Right lobe of liver (tissue), 6 donors: ENCODE results near the gene NDUFS2. TPM values are rescaled to one million over a fixed set of nuclear protein-coding genes. Genes with fewer than 3 reads are reported as not detected.

Experiments
- ATAC-seq, 4 donors: fragments of 200-7000 bp; cut with Tn5 transposase; one replicate each; pipeline ENCODE4 v1.9.1; 2020; ENCODE audit warnings: mild to moderate bottlenecking in 4 of 4, moderate library complexity in 4 of 4
- DNase-seq, 3 donors: peaks; one replicate each; pipeline ENCODE4 v3.0.0-alpha.2; 2020
- H3K27ac ChIP-seq, 3 donors: fragments of 200-600 bp; one replicate each; pipeline ENCODE4 v1.8.0; 2022
- H3K27me3 ChIP-seq, 2 donors: fragments of 200-600 bp; one replicate each; pipeline ENCODE4 v1.8.0; 2022
- H3K36me3 ChIP-seq, 4 donors: fragments of 200-600 bp; sonication (generic) in 1 of 4; one replicate each; pipeline versions ENCODE4 v1.5.1 to v1.8.0; 2017 to 2022; ENCODE audit warnings: control low read depth in 1 of 4
- H3K4me1 ChIP-seq, 4 donors: fragments of 200-600 bp; sonication (generic) in 1 of 4; one replicate each; pipeline versions ENCODE4 v1.5.1 to v1.8.0; 2017 to 2022; ENCODE audit warnings: control low read depth in 1 of 4
- H3K4me3 ChIP-seq, 3 donors: fragments of 200-600 bp; one replicate each; pipeline ENCODE4 v1.8.0; 2022
- H3K9me3 ChIP-seq, 4 donors: fragments of 200-600 bp; sonication (generic) in 1 of 4; one replicate each; pipeline versions ENCODE4 v1.5.1 to v1.8.0; 2017 to 2022; ENCODE audit warnings: control low read depth in 1 of 4
- CTCF ChIP-seq, 4 donors: fragments of 200-600 bp in 3 of 4; fragments of 450-650 bp in 1 of 4; IDR thresholded peaks; one replicate each; pipeline versions ENCODE4 v1.5.1 to v1.8.0; 2016 to 2022; ENCODE audit warnings: antibody characterized with exemption in 4 of 4, mild to moderate bottlenecking in 2 of 4
- POLR2A ChIP-seq: fragments of 450-650 bp; IDR thresholded peaks from one replicate; pipeline ENCODE4 v1.6.1; 2017; ENCODE audit warnings: antibody characterized with exemption, mild to moderate bottlenecking
- WGBS: methylation state at CpG from one replicate; pipeline ENCODE4 v1.1.6; 2018; ENCODE audit warnings: low coverage, low lambda C conversion rate; ENCODE audit not compliant: insufficient coverage; ENCODE audit errors: missing lambda C conversion rate; 5-methylcytosine and 5-hydroxymethylcytosine counted together
- intact Hi-C, 2 donors: fragments of 100-400 bp; cut with DNase I; formaldehyde crosslinking; loops; one replicate each; pipeline versions ENCODE4 v1.11.2 to v1.14.1; 2022
- total RNA-seq, 6 experiments: library from RNA; depleted of rRNA in 2 of 6; stranded (reverse); fragments of >200 nt in 2 of 6; fragmentation: NEBNext Ultra II Directional in 3 of 6; extraction: Animal tissue kit (Norgen Biotek cat#: 25700) in 3 of 6; gene quantifications; one replicate each; pipeline versions ENCODE4 v1.1.0 to v1.2.4, GENCODE V29; 2016 to 2023
- donor health status: DM: no; HTN: yes; CAD: no.
- donor health status: DM: no; HTN: no; CAD: no.
- donor health status: DM: no; HTN: no; CAD: no.
- donor health status: DM: no; HTN: yes; CAD: no.
- donor health status: DM: no; HTN: yes; CAD: no.

The NDUFS2 gene
- total RNA-seq, 6 experiments from 2014 or later: 91.1 to 157 (median 107) TPM

- 88% methylated on average over 3 of the region's 5 CpGs for WGBS
- H3K36me3 ChIP-seq: peaks cover 0 to 22% (median 0%) of the 10 kb centered on the region in 4 donors
Measured at GRCh38 chr1:161161652-161162051, 40.5 kb upstream of the NDUFS2 start.

GRCh38 chr1:161162052-161162451 lies 40.1 kb upstream of the NDUFS2 start:
- peaks cover 0 to 22% (median 0%) of the 10 kb centered on the region in 4 donors for H3K36me3 ChIP-seq
- no peak overlapping the region for H3K4me3 ChIP-seq
- no peaks in the 10 kb centered on the region for H3K9me3 ChIP-seq
- no peaks in the 10 kb centered on the region for H3K27me3 ChIP-seq
- intact Hi-C loops: no loop called here
- 40% methylated on average over 1 of the region's 7 CpGs for whole genome bisulfite sequencing
- no peak overlapping the region for H3K27ac ChIP-seq
- H3K4me1 ChIP-seq: peaks cover 0 to 15% (median 2%) of the 10 kb centered on the region in 4 donors
- no peak for ATAC-seq
- DNase-seq: no peak
- no peak for TF ChIP-seq CTCF (IDR thresholded peaks at IDR 0.05)
- TF ChIP-seq POLR2A: no peak

More at GRCh38 chr1:161161652-161162051, 40.5 kb upstream of the NDUFS2 start:
- no peak for DNase-seq
- no peak overlapping the region for H3K27ac ChIP-seq
- no peaks in the 10 kb centered on the region for H3K9me3 ChIP-seq
- intact Hi-C loops: no loop called here
- H3K4me3 ChIP-seq: no peak overlapping the region
- no peak for ATAC-seq
- H3K27me3 ChIP-seq: no peaks in the 10 kb centered on the region
- peaks cover 0 to 15% (median under 1%) of the 10 kb centered on the region in 4 donors for H3K4me1 ChIP-seq
- TF ChIP-seq POLR2A: no peak
- TF ChIP-seq CTCF (IDR thresholded peaks at IDR 0.05): no peak

GRCh38 chr1:161162806-161163205 lies 39.4 kb upstream of the NDUFS2 start:
- Histone ChIP-seq H3K4me3 (no peak overlapping the region), H3K27ac (no peak overlapping the region), H3K27me3 (no peaks in the 10 kb centered on the region), H3K36me3 (peaks cover 0 to 17% (median 0%) of the 10 kb centered on the region in 4 donors), H3K4me1 (peaks cover 0 to 15% (median 3%) of the 10 kb centered on the region in 4 donors), H3K9me3 (no peaks in the 10 kb centered on the region)
- 90% methylated on average over 2 of the region's 10 CpGs for WGBS
- DNase-seq: no peak
- TF ChIP-seq CTCF (IDR thresholded peaks at IDR 0.05): no peak
- no peak for TF ChIP-seq POLR2A
- no peak for ATAC-seq
- intact Hi-C loops: no loop called here

GRCh38 chr1:161163793-161164192 lies 38.4 kb upstream of the NDUFS2 start:
- TF ChIP-seq POLR2A (no peak), CTCF (IDR thresholded peaks at IDR 0.05) (no peak)
- Histone ChIP-seq H3K4me3 (no peak overlapping the region), H3K9me3 (no peaks in the 10 kb centered on the region), H3K4me1 (peaks cover 0 to 15% (median 3%) of the 10 kb centered on the region in 4 donors), H3K27ac (no peak overlapping the region), H3K36me3 (peaks cover 0 to 17% (median 0%) of the 10 kb centered on the region in 4 donors), H3K27me3 (no peaks in the 10 kb centered on the region)
- intact Hi-C loops: no loop called here
- ATAC-seq (no peak), DNase-seq (no peak)
- WGBS: 100% methylated on average over 2 of the region's 5 CpGs
